ENCODE results near the gene SNRK. TPM values are rescaled to one million over a fixed set of nuclear protein-coding genes. Genes with fewer than 3 reads are reported as not detected.

Gene SNRK
- total and polyA plus RNA-seq, 2 experiments from 2014 or later: 10.7 to 25.3 TPM

GRCh38 chr3:43400167-43400566 is 113.8 kb downstream of the SNRK start:
- WGBS (ENCODE audit: low lambda C conversion rate, missing lambda C conversion rate): 94% methylated on average over 1 of the region's 1 CpG

More at GRCh38 chr3:43400167-43400566, 113.8 kb downstream of the SNRK start:
- Histone ChIP-seq H4K20me1 (ENCODE audit: insufficient read depth, poor library complexity, severe bottlenecking) (no peaks in the 10 kb centered on the region), H3K9me3 (ENCODE audit: low read depth) (no peaks in the 10 kb centered on the region), H3K79me2 (no peaks in the 10 kb centered on the region), H3K9me2 (replicated peaks; ENCODE audit: insufficient read depth) (no peaks in the 10 kb centered on the region), H3K4me1 (ENCODE audit: insufficient read depth) (no peaks in the 10 kb centered on the region), H2AFZ (no peak overlapping the region), H3K4me2 (no peak overlapping the region), H3K36me3 (replicated peaks; ENCODE audit: insufficient read depth, low read depth) (no peaks in the 10 kb centered on the region), H3K4me3 (no peak overlapping the region), H3K27me3 (no peaks in the 10 kb centered on the region), H3K27ac (no peak overlapping the region)
- TF ChIP-seq EZH2phosphoT487 (IDR thresholded peaks at IDR 0.05; ENCODE audit: low read depth, severe bottlenecking, unreplicated experiment): no peak
- TF ChIP-seq CTCF (IDR thresholded peaks at IDR 0.05; ENCODE audit: poor library complexity): no peak
- TF ChIP-seq EZH2 (IDR thresholded peaks at IDR 0.05; ENCODE audit: borderline replicate concordance): no peak
- no peak for DNase-seq (ENCODE audit: low spot score)

Other genes with a start within 250 kb of the SNRK start
- gene POMGNT2, start 180.5 kb upstream of the SNRK start, total RNA-seq: 27.6 and 31.8 TPM in 2 replicates
- gene POMGNT2, start 180.5 kb upstream of the SNRK start, polyA plus RNA-seq: 45.6 and 53.6 TPM in 2 replicates